Activated gamma-delta T cell treated with Interleukin-2 at 50 U/mL for 16 hours (primary cell): Measurements from ENCODE around the gene TMSB15C.
"Not testable (repeated sequence)": the region's sequence is repeated elsewhere in the genome, so short reads cannot be mapped to it uniquely, and the experiment has no call there.

Source experiments
- DNase-seq: peaks from one replicate; pipeline ENCODE4 v3.0.0-alpha.2; 2020

TMSB15C gene

GRCh38 chrX:104075778-104076445 lies at the start of gene TMSB15C:
TMSB15C (minus strand) TSS chrX:104076236.
- not testable (repeated sequence) for DNase-seq

- DNase-seq, result no peak
Measured at GRCh38 chrX:104122829-104123228, 46.8 kb upstream of the TMSB15C start.

GRCh38 chrX:104118765-104119164 lies 42.7 kb upstream of the TMSB15C start:
- no peak for DNase-seq

GRCh38 chrX:104117759-104118158 lies 41.7 kb upstream of the TMSB15C start:
- DNase-seq, result no peak

- DNase-seq, result peak; percentile 41
Measured at GRCh38 chrX:104113222-104113965, 37.4 kb upstream of the TMSB15C start.

- DNase-seq, result peak; percentile 27
Measured at GRCh38 chrX:104112326-104112951, 36.4 kb upstream of the TMSB15C start, which contains the start of gene ZCCHC18. ZCCHC18 (plus strand) TSS chrX:104112523; CDS start chrX:104114112, 1,589 bp downstream.

GRCh38 chrX:104110491-104111240 lies 34.6 kb upstream of the TMSB15C start:
- not testable (repeated sequence) for DNase-seq

GRCh38 chrX:104108955-104109354 lies 32.9 kb upstream of the TMSB15C start:
- DNase-seq, result no peak

- no peak for DNase-seq
Measured at GRCh38 chrX:104105330-104106262, 29.6 kb upstream of the TMSB15C start.

- DNase-seq, result no peak
Measured at GRCh38 chrX:104104676-104105075, 28.6 kb upstream of the TMSB15C start.

GRCh38 chrX:104098919-104099318 lies 22.9 kb upstream of the TMSB15C start:
- DNase-seq, result no peak

- DNase-seq, result peak; percentile 51
Measured at GRCh38 chrX:104098151-104098808, 22.2 kb upstream of the TMSB15C start.

GRCh38 chrX:104085919-104086318 lies 9.9 kb upstream of the TMSB15C start:
- DNase-seq, result no peak

GRCh38 chrX:104085477-104085876 lies 9.4 kb upstream of the TMSB15C start:
- no peak for DNase-seq

- DNase-seq, result no peak
Measured at GRCh38 chrX:104084534-104085277, 8.7 kb upstream of the TMSB15C start.

GRCh38 chrX:104084063-104084462 lies 8.0 kb upstream of the TMSB15C start:
- no peak for DNase-seq

GRCh38 chrX:104077854-104078253 lies 1.8 kb upstream of the TMSB15C start:
- DNase-seq, result not testable (repeated sequence)

GRCh38 chrX:104062636-104063035 lies 13.4 kb downstream of the TMSB15C start:
- not testable (repeated sequence) for DNase-seq

- DNase-seq, result not testable (repeated sequence)
Measured at GRCh38 chrX:104054956-104055355, 21.1 kb downstream of the TMSB15C start.

GRCh38 chrX:104047171-104047570 lies 28.9 kb downstream of the TMSB15C start:
- no peak for DNase-seq

GRCh38 chrX:104045642-104046041 lies 30.4 kb downstream of the TMSB15C start:
- DNase-seq, result no peak
